IMR-90 (cell line): Measurements from ENCODE around the gene POLR2C. TPM values are rescaled to one million over a fixed set of nuclear protein-coding genes. Genes with fewer than 3 reads are reported as not detected.

Experiments used
- ATAC-seq: fragments of 200-7000 bp; cut with Tn5 transposase; 2 replicates; pipeline ENCODE4 v1.9.1; 2020; ENCODE audit warnings: low read depth, mild to moderate bottlenecking, moderate library complexity
- BruUV-seq: library from RNA; stranded (reverse); fragments of 400-500 nt; replicated peaks from 2 replicates; lab custom pipeline; 2021; lab: Mats Ljungman, UMichigan
- CTCF ChIA-PET: fragments of 300-600 bp; formaldehyde crosslinking; extraction: SDS; loops from one replicate; lab custom pipeline; 2021; ENCODE audit warnings: antibody characterized with exemption; lab: Yijun Ruan, JAX
- POLR2A ChIA-PET: fragments of 300-600 bp; sonication (Branson Sonifier 250); formaldehyde crosslinking; loops from one replicate; lab custom pipeline; 2022; ENCODE audit warnings: antibody characterized with exemption; ENCODE audit not compliant: unreplicated experiment; lab: Charles Lee
- DNase-seq: peaks from one replicate; pipeline ENCODE4 v3.0.0; 2013
- H2AFZ ChIP-seq: replicated peaks from 2 replicates; pipeline ENCODE3; 2013; ENCODE audit warnings: low read length, mild to moderate bottlenecking; ENCODE audit not compliant: poor library complexity
- H2AK5ac ChIP-seq: 2 replicates; pipeline ENCODE4 v1.6.1; 2013; ENCODE audit warnings: low read depth, low read length, inconsistent platforms
- H2AK9ac ChIP-seq: replicated peaks from 2 replicates; pipeline ENCODE3; 2013; ENCODE audit warnings: mild to moderate bottlenecking, low read depth, low read length, moderate library complexity; ENCODE audit not compliant: poor library complexity
- H2BK120ac ChIP-seq: 2 replicates; pipeline ENCODE4 v1.6.1; 2013; ENCODE audit warnings: low read depth, low read length, inconsistent platforms
- H2BK15ac ChIP-seq: 3 replicates; pipeline ENCODE4 v1.6.1; 2013; ENCODE audit warnings: low read depth, low read length, inconsistent platforms
- H2BK20ac ChIP-seq: 2 replicates; pipeline ENCODE4 v1.6.1; 2013; ENCODE audit warnings: low read depth, mild to moderate bottlenecking, inconsistent platforms, low read length, moderate library complexity
- H2BK5ac ChIP-seq: 2 replicates; pipeline ENCODE4 v1.6.1; 2013; ENCODE audit warnings: mild to moderate bottlenecking, low read depth, low read length, inconsistent platforms; ENCODE audit not compliant: poor library complexity, severe bottlenecking
- H3K14ac ChIP-seq: replicated peaks from 2 replicates; pipeline ENCODE4 v1.6.1; 2013; ENCODE audit warnings: low read depth, low read length, inconsistent platforms
- H3K18ac ChIP-seq: 2 replicates; pipeline ENCODE4 v1.6.1; 2013; ENCODE audit warnings: low read depth, low read length, control low read depth
- H3K23ac ChIP-seq: 2 replicates; pipeline ENCODE4 v1.6.1; 2013; ENCODE audit warnings: low read depth, low read length, inconsistent platforms
- H3K27ac ChIP-seq: 2 replicates; pipeline ENCODE4 v1.5.1; 2013; ENCODE audit warnings: mild to moderate bottlenecking, control low read depth, low read length; ENCODE audit not compliant: insufficient read depth
- H3K27me3 ChIP-seq: 2 replicates; pipeline ENCODE4 v1.6.1; 2013; ENCODE audit warnings: low read length; ENCODE audit not compliant: control insufficient read depth, insufficient read depth
- H3K36me3 ChIP-seq: 2 replicates; pipeline ENCODE4 v1.6.1; 2013; ENCODE audit warnings: low read length, mixed read lengths; ENCODE audit not compliant: control insufficient read depth, insufficient read depth
- H3K4ac ChIP-seq: 2 replicates; pipeline ENCODE4 v1.6.1; 2013; ENCODE audit warnings: low read depth, low read length, inconsistent platforms
- H3K4me1 ChIP-seq: 2 replicates; pipeline ENCODE4 v1.6.1; 2013; ENCODE audit warnings: low read length, mixed read lengths; ENCODE audit not compliant: control insufficient read depth, insufficient read depth
- H3K4me2 ChIP-seq: 2 replicates; pipeline ENCODE4 v1.6.1; 2013; ENCODE audit warnings: low read depth, mild to moderate bottlenecking, control low read depth, low read length, moderate library complexity
- H3K4me3 ChIP-seq: 2 replicates; pipeline ENCODE4 v1.5.1; 2013; ENCODE audit warnings: low read depth, mild to moderate bottlenecking, control low read depth, low read length, moderate library complexity; ENCODE audit not compliant: insufficient read depth
- H3K56ac ChIP-seq: 2 replicates; pipeline ENCODE4 v1.6.1; 2013; ENCODE audit warnings: low read length, inconsistent platforms; ENCODE audit not compliant: insufficient read depth; ENCODE audit errors: extremely low read depth
- H3K79me1 ChIP-seq, 2 experiments: 2 replicates each; pipeline ENCODE4 v1.6.1; 2013; ENCODE audit warnings: low read length in 2 of 2, inconsistent platforms in 1 of 2, low read depth in 1 of 2
- H3K9ac ChIP-seq: 2 replicates; pipeline ENCODE4 v1.6.1; 2013; ENCODE audit warnings: low read depth, low read length, control low read depth
- H3K9me1 ChIP-seq: 2 replicates; pipeline ENCODE4 v1.6.1; 2013; ENCODE audit warnings: low read length, inconsistent platforms; ENCODE audit not compliant: insufficient read depth
- H3K9me3 ChIP-seq: 2 replicates; pipeline ENCODE4 v1.6.1; 2013; ENCODE audit warnings: low read length; ENCODE audit not compliant: control insufficient read depth, insufficient read depth
- H4K20me1 ChIP-seq: 2 replicates; pipeline ENCODE4 v1.6.1; 2013; ENCODE audit warnings: low read length, inconsistent platforms; ENCODE audit not compliant: insufficient read depth
- H4K5ac ChIP-seq: 2 replicates; pipeline ENCODE4 v1.6.1; 2013; ENCODE audit warnings: mild to moderate bottlenecking, low read depth, low read length, control low read depth
- H4K8ac ChIP-seq, 2 experiments: 2 replicates each; pipeline ENCODE4 v1.6.1; 2013; ENCODE audit warnings: low read depth in 2 of 2, low read length in 2 of 2, control low read depth in 1 of 2, inconsistent platforms in 1 of 2
- H4K91ac ChIP-seq: 2 replicates; pipeline ENCODE4 v1.6.1; 2013; ENCODE audit warnings: low read depth, low read length, inconsistent platforms; ENCODE audit not compliant: insufficient read depth
- BHLHE40 ChIP-seq: fragments of 150-350 bp; IDR thresholded peaks from 2 replicates; pipeline ENCODE4 v1.6.1; 2016; ENCODE audit warnings: mild to moderate bottlenecking, low read depth, low read length
- MAZ ChIP-seq: IDR thresholded peaks from 2 replicates; pipeline ENCODE4 v1.6.1; 2012; ENCODE audit warnings: low read depth, mild to moderate bottlenecking, low read length, improper control_type of control experiment, moderate library complexity, borderline replicate concordance
- WGBS, 2 experiments: methylation state at CpG; one replicate each; pipeline versions ENCODE4 v1.1.5 to v1.1.7; 2013; ENCODE audit warnings: missing lambda C conversion rate in 2 of 2; ENCODE audit not compliant: insufficient read length in 1 of 2; ENCODE audit errors: extremely low coverage in 2 of 2; 5-methylcytosine and 5-hydroxymethylcytosine counted together
- dilution Hi-C: fragments of 300-500 bp; cut with HindIII; formaldehyde crosslinking; loops from one replicate; pipeline ENCODE4 v1.14.3; 2018; ENCODE audit warnings: low sequenced_read_pairs; ENCODE audit not compliant: unreplicated experiment
- in situ Hi-C: fragments of 300-500 bp; cut with MboI; formaldehyde crosslinking; loops from 3 replicates; pipeline ENCODE4 v1.14.3; 2019; ENCODE audit warnings: low sequenced_read_pairs, inconsistent platforms, mixed read lengths
- intact Hi-C: fragments of 100-400 bp; cut with micrococcal nuclease; formaldehyde crosslinking; loops from 2 replicates; pipeline ENCODE4 v1.10.0; 2022
- polyA plus RNA-seq, 3 experiments: library from polyadenylated mRNA; depleted of rRNA; stranded (reverse); fragments of >200 nt; gene quantifications; 2 replicates each; pipeline ENCODE4 v1.2.3, GENCODE V29; 2012; ENCODE audit warnings: low replicate concordance in 1 of 3
- total RNA-seq: library from RNA; depleted of rRNA; stranded (reverse); fragments of >200 nt; gene quantifications from 2 replicates; pipeline ENCODE4 v1.2.3, GENCODE V29; 2012

Gene POLR2C
- total and polyA plus RNA-seq, 2 of the 4 experiments (the other 2 are of a cell fraction) = 137 to 340 TPM

GRCh38 chr16:57452021-57452420, 10.5 kb upstream of the POLR2C start:
- no peak overlapping the region for H2BK15ac ChIP-seq
- H2AK9ac ChIP-seq = no peak overlapping the region
- H3K9me1 ChIP-seq = no peaks in the 10 kb centered on the region
- no peak overlapping the region for H3K27ac ChIP-seq
- no peaks in the 10 kb centered on the region for H4K20me1 ChIP-seq
- no peak overlapping the region for H3K9ac ChIP-seq
- no peak for TF ChIP-seq MAZ
- no peak for TF ChIP-seq BHLHE40
- H2BK120ac ChIP-seq = no peak overlapping the region
- ATAC-seq = no peak
- no peaks in the 10 kb centered on the region for H3K27me3 ChIP-seq
- DNase-seq = no peak
- ChIA-PET POLR2A (no interaction called here), CTCF (interaction anchor here (1.0 kb wide), 1 partner anchor 10 kb away, joined by 6 read pairs; the partner anchor contains the start of gene POLR2C)
- in situ Hi-C loops = no loop called here
- H3K9me3 ChIP-seq = no peaks in the 10 kb centered on the region
- no peak overlapping the region for H3K14ac ChIP-seq
- no peaks in the 10 kb centered on the region for H3K4me1 ChIP-seq
- H3K36me3 ChIP-seq = peaks cover 39% of the 10 kb centered on the region
- no peak overlapping the region for H3K4me3 ChIP-seq
- no peak overlapping the region for H4K5ac ChIP-seq
- H3K23ac ChIP-seq = no peak overlapping the region
- H2BK5ac ChIP-seq = no peak overlapping the region
- WGBS, 2 experiments = no CpG with 5 or more reads among the region's 10 CpGs
- H2AK5ac ChIP-seq = no peak overlapping the region
- H3K4ac ChIP-seq = no peak overlapping the region
- peaks cover 15 to 18% of the 10 kb centered on the region in 2 experiments; a peak in 3 of 4 replicates for H3K79me1 ChIP-seq
- H4K8ac ChIP-seq = no peak overlapping the region
- no peak overlapping the region for H2AFZ ChIP-seq
- H3K56ac ChIP-seq = no peak overlapping the region
- no TSS peak for BruUV-seq
- H2BK20ac ChIP-seq = no peak overlapping the region
- intact Hi-C loops = no loop called here
- dilution Hi-C loops = no loop called here
- no peak overlapping the region for H4K91ac ChIP-seq
- H3K18ac ChIP-seq = no peak overlapping the region
- H3K4me2 ChIP-seq = no peak overlapping the region
